ENCODE data around the gene PXYLP1. TPM values are rescaled to one million over a fixed set of nuclear protein-coding genes. Genes with fewer than 3 reads are reported as not detected.

The PXYLP1 gene, protein sequence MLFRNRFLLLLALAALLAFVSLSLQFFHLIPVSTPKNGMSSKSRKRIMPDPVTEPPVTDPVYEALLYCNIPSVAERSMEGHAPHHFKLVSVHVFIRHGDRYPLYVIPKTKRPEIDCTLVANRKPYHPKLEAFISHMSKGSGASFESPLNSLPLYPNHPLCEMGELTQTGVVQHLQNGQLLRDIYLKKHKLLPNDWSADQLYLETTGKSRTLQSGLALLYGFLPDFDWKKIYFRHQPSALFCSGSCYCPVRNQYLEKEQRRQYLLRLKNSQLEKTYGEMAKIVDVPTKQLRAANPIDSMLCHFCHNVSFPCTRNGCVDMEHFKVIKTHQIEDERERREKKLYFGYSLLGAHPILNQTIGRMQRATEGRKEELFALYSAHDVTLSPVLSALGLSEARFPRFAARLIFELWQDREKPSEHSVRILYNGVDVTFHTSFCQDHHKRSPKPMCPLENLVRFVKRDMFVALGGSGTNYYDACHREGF
- polyA plus RNA-seq (2013, experiment 1 of 2) = 23.5 TPM
- 23.1 TPM for polyA plus RNA-seq (2013, experiment 2 of 2)

DNA sequence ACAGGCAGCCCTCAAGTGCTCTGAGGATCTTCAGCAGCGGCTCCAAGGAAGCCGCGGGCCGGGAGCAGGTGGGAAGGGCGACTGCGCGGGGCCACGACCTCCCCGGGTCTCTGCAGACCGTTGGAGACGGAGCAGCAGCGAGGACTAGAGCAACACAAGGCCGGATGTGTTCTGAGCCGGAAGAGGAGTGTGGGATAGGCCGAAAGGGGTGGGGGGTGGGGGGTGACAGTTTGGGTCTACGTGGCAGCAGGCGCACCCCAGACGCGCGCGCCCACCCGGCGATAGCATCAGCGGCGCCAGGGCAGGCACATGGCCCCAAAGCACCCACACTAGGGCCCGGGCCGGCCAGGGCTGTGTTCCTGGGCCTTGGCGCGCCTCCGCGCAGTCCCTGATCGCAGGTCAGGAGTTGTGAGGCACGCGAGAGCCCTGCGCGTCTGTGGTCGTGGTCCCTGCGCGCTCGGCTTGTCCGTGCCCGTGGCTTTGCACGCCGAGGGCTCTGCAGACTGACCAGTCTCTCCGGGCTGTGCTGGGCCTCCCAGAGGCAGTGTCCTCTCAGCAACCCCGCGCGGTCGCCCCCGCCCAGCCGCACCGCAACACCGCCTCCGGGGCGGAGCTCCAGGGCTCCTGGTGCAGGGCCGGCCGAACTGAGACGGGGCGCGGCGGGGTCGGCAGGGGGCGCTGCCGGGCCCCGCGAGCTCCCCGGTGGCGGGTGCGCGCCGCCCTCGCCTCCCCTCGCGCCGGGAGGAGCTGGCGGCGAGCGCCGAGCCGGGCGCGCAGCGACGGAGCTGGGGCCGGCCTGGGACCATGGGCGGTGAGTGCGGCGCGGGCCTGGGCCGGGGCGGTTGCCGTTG, at the start of gene PXYLP1:
TSS of gene PXYLP1 (plus strand) at position 725 of the 851 bp plus-strand sequence. CDS start 28,351 bp downstream, outside the sequence.
- Histone ChIP-seq H3K27me3 (ENCODE audit: control insufficient read depth in 3 of 3, insufficient read depth in 3 of 3, low read depth in 1 of 3, low read length in 3 of 3) (peaks cover 0 to 15% (median 0%) of the 10 kb centered on the region in 3 experiments), H2AK5ac (ENCODE audit: low read depth, low read length) (no peak within 1 kb of the TSS), H3K4me3 (ENCODE audit: low read length in 2 of 2) (peak within 1 kb of the TSS; percentile 71 to 89), H3K4ac (ENCODE audit: low read length) (no peak within 1 kb of the TSS), H3K23ac (ENCODE audit: low read depth, low read length, poor library complexity) (peak within 1 kb of the TSS; percentile 92), H2BK12ac (ENCODE audit: low read length) (no peak within 1 kb of the TSS), H3K4me2 (ENCODE audit: insufficient read depth, low read length, poor library complexity, severe bottlenecking) (peak within 1 kb of the TSS; percentile 82), H3K4me1 (ENCODE audit: control insufficient read depth in 2 of 2, insufficient read depth in 1 of 2, low read depth in 1 of 2, low read length in 2 of 2) (peaks cover 8 to 9% of the 10 kb centered on the region in 2 donors), H2AFZ (ENCODE audit: low read length) (peak within 1 kb of the TSS; percentile 95), H3K9me3 (replicated peaks in 1 of 2; ENCODE audit: control insufficient read depth in 2 of 2, insufficient read depth in 1 of 2, low read depth in 1 of 2, low read length in 2 of 2) (no peaks in the 10 kb centered on the region), H4K91ac (ENCODE audit: low read depth, low read length, poor library complexity) (peak within 1 kb of the TSS; percentile 56), H4K8ac (ENCODE audit: low read depth, low read length) (peak within 1 kb of the TSS; percentile 52), H2BK15ac (ENCODE audit: low read length) (no peak within 1 kb of the TSS), H3K27ac (replicated peaks; ENCODE audit: low read length) (no peak within 1 kb of the TSS), H3K79me1 (ENCODE audit: low read depth, low read length) (peaks cover 3% of the 10 kb centered on the region), H3K36me3 (replicated peaks in 1 of 2; ENCODE audit: control insufficient read depth in 2 of 2, insufficient read depth in 2 of 2, low read length in 2 of 2) (peaks cover 2 to 21% of the 10 kb centered on the region in 2 donors), H3K18ac (ENCODE audit: low read length) (peak within 1 kb of the TSS; percentile 97), H3K9ac (ENCODE audit: low read depth, low read length, poor library complexity) (peak within 1 kb of the TSS; percentile 91), H2BK5ac (ENCODE audit: low read length) (no peak within 1 kb of the TSS), H2BK120ac (ENCODE audit: low read depth, low read length) (peak within 1 kb of the TSS; percentile 33), H3K14ac (ENCODE audit: low read length) (peak within 1 kb of the TSS; percentile 60)
- DNase-seq (ENCODE audit: low spot score) = peak; percentile 88
- no CpG with 5 or more reads among the region's 92 CpGs for WGBS, 2 donors (ENCODE audit: extremely low coverage in 2 of 2, insufficient read length in 2 of 2, insufficient replicate concordance in 1 of 2)

DNA sequence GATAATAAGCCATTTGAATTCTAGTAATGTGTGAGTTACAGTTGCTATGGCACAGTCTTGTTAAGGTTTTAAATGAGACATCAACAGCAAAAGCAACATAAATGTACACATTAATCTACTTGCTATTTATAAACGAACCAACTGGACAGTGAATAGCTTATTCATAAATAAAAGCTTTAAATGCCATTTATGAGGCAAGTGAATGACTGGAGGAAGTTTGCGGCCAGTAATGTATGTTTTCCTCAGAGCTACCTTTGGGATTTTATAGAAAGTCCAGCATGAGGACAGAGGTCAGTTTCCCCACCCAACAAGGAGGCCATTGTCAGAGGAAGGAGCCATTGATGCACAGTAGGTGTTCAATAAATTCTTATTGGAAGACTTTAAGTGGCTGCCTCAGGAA, 48.0 kb upstream of the PXYLP1 start:
- Histone ChIP-seq H3K4me3 (ENCODE audit: low read length in 2 of 2) (no peak overlapping the region), H3K18ac (ENCODE audit: low read length) (no peak overlapping the region), H2BK120ac (ENCODE audit: low read depth, low read length) (no peak overlapping the region)

DNA sequence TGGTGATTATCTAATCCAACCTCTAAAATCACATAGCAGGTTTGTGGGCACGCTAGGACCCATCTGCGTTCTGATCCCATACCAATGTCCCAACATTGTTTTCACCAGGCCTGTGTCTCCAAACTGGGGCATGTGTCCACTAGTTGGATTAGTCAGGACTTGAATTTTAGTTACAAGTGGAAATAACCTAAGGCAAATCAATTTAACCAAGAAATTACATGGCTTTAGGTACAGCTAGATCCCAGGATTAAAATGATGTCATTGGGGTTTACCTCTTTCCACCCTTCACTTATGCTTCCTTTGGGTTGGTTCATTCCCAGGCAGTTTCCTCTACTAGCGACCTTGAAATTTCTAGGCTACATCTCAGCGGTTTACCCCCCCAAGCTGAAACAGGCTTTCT, 47.2 kb upstream of the PXYLP1 start:
- Histone ChIP-seq H3K4me2 (ENCODE audit: insufficient read depth, low read length, poor library complexity, severe bottlenecking) (no peak overlapping the region), H2BK15ac (ENCODE audit: low read length) (no peak overlapping the region), H2BK5ac (ENCODE audit: low read length) (no peak overlapping the region), H2BK120ac (ENCODE audit: low read depth, low read length) (no peak overlapping the region), H3K9ac (ENCODE audit: low read depth, low read length, poor library complexity) (no peak overlapping the region), H3K9me3 (replicated peaks in 1 of 2; ENCODE audit: control insufficient read depth in 2 of 2, insufficient read depth in 1 of 2, low read depth in 1 of 2, low read length in 2 of 2) (peaks cover 5 to 20% of the 10 kb centered on the region in 2 donors), H3K14ac (ENCODE audit: low read length) (no peak overlapping the region), H3K23ac (ENCODE audit: low read depth, low read length, poor library complexity) (no peak overlapping the region), H2BK12ac (ENCODE audit: low read length) (no peak overlapping the region), H4K8ac (ENCODE audit: low read depth, low read length) (no peak overlapping the region), H4K91ac (ENCODE audit: low read depth, low read length, poor library complexity) (no peak overlapping the region), H2AK5ac (ENCODE audit: low read depth, low read length) (no peak overlapping the region), H3K4me3 (ENCODE audit: low read length in 2 of 2) (no peak overlapping the region), H3K79me1 (ENCODE audit: low read depth, low read length) (no peaks in the 10 kb centered on the region), H3K27ac (replicated peaks; ENCODE audit: low read length) (no peak overlapping the region), H3K18ac (ENCODE audit: low read length) (no peak overlapping the region), H2AFZ (ENCODE audit: low read length) (no peak overlapping the region), H3K4me1 (ENCODE audit: control insufficient read depth in 2 of 2, insufficient read depth in 1 of 2, low read depth in 1 of 2, low read length in 2 of 2) (no peaks in the 10 kb centered on the region), H3K36me3 (replicated peaks in 1 of 2; ENCODE audit: control insufficient read depth in 2 of 2, insufficient read depth in 2 of 2, low read length in 2 of 2) (peaks cover 0 to 9% of the 10 kb centered on the region in 2 donors), H3K27me3 (ENCODE audit: control insufficient read depth in 3 of 3, insufficient read depth in 3 of 3, low read depth in 1 of 3, low read length in 3 of 3) (no peaks in the 10 kb centered on the region), H3K4ac (ENCODE audit: low read length) (no peak overlapping the region)
- no CpG with 5 or more reads among the region's 4 CpGs for WGBS, 2 donors (ENCODE audit: extremely low coverage in 2 of 2, insufficient read length in 2 of 2, insufficient replicate concordance in 1 of 2)
- no peak for DNase-seq (ENCODE audit: low spot score)

More for the DNA sequence above, 48.0 kb upstream of the PXYLP1 start:
- Histone ChIP-seq H3K9ac (ENCODE audit: low read depth, low read length, poor library complexity) (no peak overlapping the region), H4K8ac (ENCODE audit: low read depth, low read length) (no peak overlapping the region), H3K36me3 (replicated peaks in 1 of 2; ENCODE audit: control insufficient read depth in 2 of 2, insufficient read depth in 2 of 2, low read length in 2 of 2) (peaks cover 0 to 9% of the 10 kb centered on the region in 2 donors), H3K14ac (ENCODE audit: low read length) (no peak overlapping the region), H4K91ac (ENCODE audit: low read depth, low read length, poor library complexity) (no peak overlapping the region), H3K27ac (replicated peaks; ENCODE audit: low read length) (no peak overlapping the region), H3K4ac (ENCODE audit: low read length) (no peak overlapping the region), H3K4me1 (ENCODE audit: control insufficient read depth in 2 of 2, insufficient read depth in 1 of 2, low read depth in 1 of 2, low read length in 2 of 2) (no peaks in the 10 kb centered on the region), H3K23ac (ENCODE audit: low read depth, low read length, poor library complexity) (no peak overlapping the region), H2AK5ac (ENCODE audit: low read depth, low read length) (no peak overlapping the region), H3K79me1 (ENCODE audit: low read depth, low read length) (no peaks in the 10 kb centered on the region), H3K27me3 (ENCODE audit: control insufficient read depth in 3 of 3, insufficient read depth in 3 of 3, low read depth in 1 of 3, low read length in 3 of 3) (no peaks in the 10 kb centered on the region), H2BK12ac (ENCODE audit: low read length) (no peak overlapping the region), H2BK5ac (ENCODE audit: low read length) (no peak overlapping the region), H3K9me3 (replicated peaks in 1 of 2; ENCODE audit: control insufficient read depth in 2 of 2, insufficient read depth in 1 of 2, low read depth in 1 of 2, low read length in 2 of 2) (peaks cover 5 to 20% of the 10 kb centered on the region in 2 donors), H2BK15ac (ENCODE audit: low read length) (no peak overlapping the region), H3K4me2 (ENCODE audit: insufficient read depth, low read length, poor library complexity, severe bottlenecking) (no peak overlapping the region), H2AFZ (ENCODE audit: low read length) (no peak overlapping the region)
- no CpG with 5 or more reads among the region's 2 CpGs for WGBS, 2 donors (ENCODE audit: extremely low coverage in 2 of 2, insufficient read length in 2 of 2, insufficient replicate concordance in 1 of 2)
- DNase-seq (ENCODE audit: low spot score) = no peak
